SK-N-MC (cell line): ENCODE measurements around the gene ATP6AP1.

ENCODE experiments used
- EZH2 ChIP-seq: fragments of 200-600 bp; sonication (generic); IDR thresholded peaks from one replicate; pipeline ENCODE4 v1.6.1; 2017; ENCODE audit warnings: antibody characterized with exemption
- FOXP2 ChIP-seq: optimal IDR thresholded peaks from 2 replicates; pipeline ENCODE3; 2011; ENCODE audit warnings: mild to moderate bottlenecking, moderate library complexity; ENCODE audit not compliant: insufficient read depth; ENCODE audit errors: extremely low read length, control extremely low read depth
- POLR2AphosphoS5 ChIP-seq: IDR thresholded peaks from 2 replicates; pipeline ENCODE4 v1.6.1; 2012; ENCODE audit warnings: mild to moderate bottlenecking, low read depth, low read length, borderline replicate concordance

DNA sequence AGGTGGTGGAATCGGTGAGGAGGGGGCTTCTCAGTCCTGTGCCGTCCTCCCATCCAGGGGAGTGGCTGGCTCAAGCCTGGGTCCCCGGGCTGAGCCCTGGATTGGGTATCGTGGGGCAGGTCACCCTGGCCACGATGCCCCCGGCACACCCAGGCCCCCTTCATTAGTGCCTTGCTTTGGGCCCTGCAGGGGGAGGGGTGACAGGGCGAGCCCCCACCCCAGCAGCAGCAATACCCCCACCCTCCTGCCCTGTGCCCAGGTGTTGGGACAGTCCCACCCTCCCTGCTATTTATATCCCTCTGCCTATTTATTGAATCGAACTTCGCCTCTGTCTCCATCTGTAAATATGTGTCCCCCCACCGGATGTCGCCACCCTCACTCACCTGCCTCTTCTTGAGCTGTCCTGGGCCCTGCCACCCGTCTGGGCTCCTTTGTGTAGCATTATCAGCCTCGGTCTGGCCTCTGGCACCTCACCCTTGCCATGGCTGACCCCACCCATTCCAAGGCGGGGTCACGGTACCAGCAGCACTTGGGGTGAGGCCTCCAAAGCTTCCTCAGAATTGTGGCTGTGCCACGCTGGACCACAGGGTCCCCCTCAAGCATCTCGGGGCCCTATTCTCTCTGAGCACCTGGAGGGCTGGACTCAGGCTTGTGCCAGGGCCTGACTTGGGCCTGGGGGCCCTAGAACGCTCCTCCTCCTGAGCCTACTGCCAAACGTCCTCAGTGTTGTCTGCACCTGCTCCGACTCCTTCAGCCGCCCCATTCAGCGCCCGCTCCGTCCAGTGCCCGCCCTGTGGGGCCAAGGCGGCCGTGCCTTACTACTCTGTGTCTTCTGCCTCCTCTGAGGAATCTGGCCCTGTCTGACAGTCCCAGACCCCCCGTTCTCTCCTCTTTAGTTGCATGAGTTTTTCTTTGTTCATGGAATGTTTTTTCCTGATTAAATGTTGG is 44.5 kb downstream of the ATP6AP1 start:
- TF ChIP-seq POLR2AphosphoS5 (no peak), EZH2 (no peak), FOXP2 (no peak)
